Stimulated activated CD4-positive, alpha-beta T cell treated with anti-CD3 and anti-CD28 coated beads, TNF-alpha, amount 100 ng/mL, for 1 hour (primary cell): ENCODE data around the gene HOMER2.
"Not testable (repeated sequence)": the region's sequence is repeated elsewhere in the genome, so short reads cannot be mapped to it uniquely, and the experiment has no call there.

Experiments
- DNase-seq, 3 donors: peaks; one replicate each; pipeline ENCODE4 v3.0.0-alpha.2; 2020; ENCODE audit warnings: low read depth in 3 of 3, low spot score in 1 of 3

The HOMER2 gene

GRCh38 chr15:82952158-82953081 lies at the start of gene HOMER2:
Gene HOMER2, minus strand, starts transcription at chr15:82952720. Its CDS starts 185 bp downstream, at chr15:82952535.
- no peak for DNase-seq

- DNase-seq, result not testable (repeated sequence)
These were observed 48.1 kb upstream of the HOMER2 start for GRCh38 chr15:83000672-83001031.

- peak in 1 of 3 donors; percentile 8 for DNase-seq
These were observed 47.6 kb upstream of the HOMER2 start for GRCh38 chr15:82999905-83000671.

- DNase-seq, result no peak
These were observed 46.9 kb upstream of the HOMER2 start for GRCh38 chr15:82999426-82999825.

GRCh38 chr15:82995938-82996337 lies 43.4 kb upstream of the HOMER2 start:
- DNase-seq, result no peak

GRCh38 chr15:82995076-82995475 lies 42.6 kb upstream of the HOMER2 start:
- DNase-seq, result no peak

- no peak for DNase-seq
These were observed 40.6 kb upstream of the HOMER2 start for GRCh38 chr15:82993144-82993543.

GRCh38 chr15:82992436-82992998 lies 40.0 kb upstream of the HOMER2 start:
- no peak for DNase-seq

- no peak for DNase-seq
These were observed 33.9 kb upstream of the HOMER2 start for GRCh38 chr15:82986442-82986780.

GRCh38 chr15:82985688-82986441 lies 33.3 kb upstream of the HOMER2 start, which contains the start of gene RAMAC:
Gene RAMAC, plus strand, starts transcription at chr15:82986210. Its CDS starts 2,809 bp downstream, at chr15:82989019.
- DNase-seq, result peak; percentile 73 to 88 (median 79)

GRCh38 chr15:82980981-82981380 lies 28.5 kb upstream of the HOMER2 start:
- DNase-seq, result no peak

GRCh38 chr15:82979726-82980125 lies 27.2 kb upstream of the HOMER2 start:
- DNase-seq, result no peak

GRCh38 chr15:82978438-82978837 lies 25.9 kb upstream of the HOMER2 start:
- no peak for DNase-seq

GRCh38 chr15:82977076-82977475 lies 24.6 kb upstream of the HOMER2 start:
- no peak for DNase-seq

- no peak for DNase-seq
These were observed 20.5 kb upstream of the HOMER2 start for GRCh38 chr15:82972990-82973389.

GRCh38 chr15:82971218-82971984 lies 18.9 kb upstream of the HOMER2 start:
- no peak for DNase-seq

GRCh38 chr15:82970696-82971095 lies 18.2 kb upstream of the HOMER2 start:
- no peak for DNase-seq

- DNase-seq, result no peak
These were observed 17.7 kb upstream of the HOMER2 start for GRCh38 chr15:82970078-82970686.

GRCh38 chr15:82969353-82969752 lies 16.8 kb upstream of the HOMER2 start:
- DNase-seq, result no peak

GRCh38 chr15:82968066-82968465 lies 15.5 kb upstream of the HOMER2 start:
- no peak for DNase-seq
